Renal pelvis (tissue), 4 donors: Measurements from ENCODE around the gene BTBD9. TPM values are rescaled to one million over a fixed set of nuclear protein-coding genes. Genes with fewer than 3 reads are reported as not detected.
"Not testable (repeated sequence)": the region's sequence is repeated elsewhere in the genome, so short reads cannot be mapped to it uniquely, and the experiment has no call there.

Experiments used
- DNase-seq: peaks from one replicate; pipeline ENCODE4 v3.0.0-alpha.2; 2013
- polyA plus RNA-seq, 3 donors: library from polyadenylated mRNA; unstranded; fragments of 120-200 nt; gene quantifications; one replicate each; pipeline ENCODE4 v1.2.1, GENCODE V29; 2013; ENCODE audit not compliant: insufficient read length in 3 of 3

BTBD9 gene
- polyA plus RNA-seq, 3 donors = 13.7 to 16.9 (median 16.1) TPM

DNA sequence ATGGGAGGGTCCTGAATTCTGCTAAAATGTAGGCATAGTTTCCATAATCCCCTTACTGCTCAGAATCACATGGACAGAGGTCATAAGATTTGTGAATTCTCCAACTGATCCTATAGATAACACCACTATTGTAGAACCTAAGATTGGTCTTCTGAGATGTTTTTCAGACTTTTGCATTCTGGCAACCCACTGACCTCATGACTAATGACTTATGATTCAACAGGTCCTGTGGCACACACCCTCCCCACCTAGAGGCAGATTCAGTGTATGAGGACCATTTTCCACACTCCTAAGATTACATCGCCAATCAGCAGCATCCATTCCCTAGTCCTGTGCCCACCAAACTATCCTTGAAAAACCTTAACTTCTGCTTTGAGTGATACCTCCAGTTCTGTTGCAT is 207.2 kb downstream of the BTBD9 start:
- no peak for DNase-seq

GRCh38 chr6:38432079-38432478 is 207.7 kb downstream of the BTBD9 start:
- no peak for DNase-seq

- DNase-seq = no peak
These were observed 210.2 kb downstream of the BTBD9 start for GRCh38 chr6:38429546-38429945.

GRCh38 chr6:38427492-38428210 is 212.1 kb downstream of the BTBD9 start:
- DNase-seq = no peak

- not testable (repeated sequence) for DNase-seq
These were observed 213.8 kb downstream of the BTBD9 start for GRCh38 chr6:38425788-38426488.

DNA sequence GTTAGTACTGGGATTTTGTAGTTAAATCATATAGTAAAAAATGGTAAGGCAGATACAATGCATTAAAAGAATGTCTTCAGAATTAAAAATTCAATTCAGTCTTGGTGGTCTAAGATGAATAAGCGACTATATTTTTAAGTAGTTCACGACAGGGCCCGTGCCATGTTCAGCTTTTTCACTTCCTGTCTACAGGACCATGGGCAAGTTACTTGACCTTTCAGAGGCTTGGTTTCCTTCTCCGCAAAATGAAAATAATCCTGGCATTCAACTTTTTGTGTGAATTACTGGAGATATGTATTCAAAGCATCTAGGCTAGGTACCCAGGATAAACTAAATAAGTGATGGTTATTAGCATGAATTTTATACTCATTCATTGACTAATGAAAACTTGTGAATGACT is 216.0 kb downstream of the BTBD9 start:
- no peak for DNase-seq

DNA sequence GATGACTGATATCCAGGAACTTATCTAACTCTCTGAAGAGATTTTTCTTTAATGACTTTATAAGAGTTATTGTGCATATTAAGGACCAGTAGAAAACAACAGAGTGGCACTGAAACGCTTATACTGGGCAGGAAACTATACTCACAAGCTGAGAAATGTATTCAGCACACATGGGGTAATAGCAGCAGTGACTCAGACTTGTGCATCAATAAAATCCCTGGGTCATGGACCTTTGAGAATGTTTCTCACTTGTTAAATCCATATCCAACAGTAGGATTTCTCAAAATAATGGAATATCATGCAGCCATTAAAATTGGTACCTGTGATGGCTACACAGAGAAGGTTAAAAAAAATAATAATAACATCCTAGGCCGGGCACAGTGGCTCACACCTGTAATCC is 219.5 kb downstream of the BTBD9 start:
- DNase-seq = no peak

DNA sequence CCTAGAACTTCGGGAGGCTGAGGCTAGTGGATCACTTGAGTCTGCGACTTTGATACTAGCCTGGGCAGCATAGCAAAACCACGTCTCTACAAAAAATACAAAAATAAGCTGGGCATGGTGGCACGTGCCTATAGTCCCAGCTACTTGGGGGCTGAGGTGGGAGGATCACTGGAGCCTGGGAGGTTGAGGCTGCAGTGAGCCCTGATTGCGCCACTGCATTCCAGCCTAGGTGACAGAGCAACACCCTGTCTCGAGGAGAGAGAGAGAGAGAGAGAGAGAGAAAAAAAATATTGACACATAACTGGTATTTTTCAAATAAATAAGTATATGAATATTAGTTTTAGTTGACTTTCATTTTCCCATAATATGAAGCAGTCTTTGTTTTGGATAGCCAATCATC is 222.2 kb downstream of the BTBD9 start:
- no peak for DNase-seq

- no peak for DNase-seq
These were observed 224.3 kb downstream of the BTBD9 start for GRCh38 chr6:38415231-38416005.

DNA sequence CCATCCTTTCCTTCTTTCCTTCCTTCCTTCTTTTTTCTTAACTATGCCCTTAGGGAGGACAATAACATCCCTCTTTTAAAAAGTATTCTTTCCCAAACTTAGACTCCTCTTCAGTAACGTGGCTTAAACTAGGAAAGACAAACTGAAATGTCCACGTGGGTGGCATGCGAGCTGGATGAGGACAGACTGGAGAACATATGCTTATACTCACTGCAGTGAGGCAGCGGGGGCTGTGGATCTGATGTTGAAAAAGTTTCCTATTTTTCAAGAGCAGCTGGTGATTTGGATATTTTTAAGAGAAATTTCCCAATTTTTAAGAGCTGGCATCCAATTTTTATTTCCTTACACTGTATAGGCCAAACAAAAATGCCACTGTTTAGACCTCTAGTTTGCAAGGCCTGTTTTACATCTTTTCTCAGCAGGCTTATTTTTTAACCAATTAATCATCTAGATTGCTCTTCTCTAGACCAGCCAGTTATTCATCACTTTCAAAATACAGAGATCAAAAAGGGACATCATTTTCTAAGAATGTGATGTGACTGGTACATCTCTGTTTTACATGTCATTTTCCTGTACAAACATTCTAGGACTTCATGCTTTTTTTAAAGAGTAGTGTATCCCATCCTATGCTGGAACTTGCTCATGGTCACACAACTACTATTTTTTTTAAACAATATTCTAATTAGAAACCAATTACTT is 226.5 kb downstream of the BTBD9 start:
- DNase-seq = no peak

- DNase-seq = no peak
These were observed 232.5 kb downstream of the BTBD9 start for GRCh38 chr6:38407192-38407591.

GRCh38 chr6:38406096-38406495 is 233.6 kb downstream of the BTBD9 start:
- DNase-seq = no peak

GRCh38 chr6:38404900-38405556 is 234.7 kb downstream of the BTBD9 start:
- no peak for DNase-seq

GRCh38 chr6:38404355-38404754 is 235.4 kb downstream of the BTBD9 start:
- no peak for DNase-seq

DNA sequence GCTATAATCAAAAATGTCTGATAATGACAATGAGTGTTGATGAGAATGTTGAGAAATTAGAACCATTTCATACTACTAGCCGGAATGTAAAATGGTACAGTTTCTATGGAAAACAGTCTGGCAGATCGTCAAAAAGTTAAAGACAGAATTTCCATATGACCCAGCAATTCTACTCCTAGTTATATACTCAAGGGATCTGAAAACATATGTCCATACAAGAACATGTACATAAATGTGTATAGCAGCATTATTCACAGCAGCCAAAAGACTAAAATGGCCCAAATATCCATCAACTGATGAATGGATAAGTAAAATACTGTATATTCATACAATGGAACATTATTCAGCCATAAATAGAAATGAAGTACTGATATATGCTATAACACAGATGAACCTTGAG is 236.2 kb downstream of the BTBD9 start:
- no peak for DNase-seq

DNA sequence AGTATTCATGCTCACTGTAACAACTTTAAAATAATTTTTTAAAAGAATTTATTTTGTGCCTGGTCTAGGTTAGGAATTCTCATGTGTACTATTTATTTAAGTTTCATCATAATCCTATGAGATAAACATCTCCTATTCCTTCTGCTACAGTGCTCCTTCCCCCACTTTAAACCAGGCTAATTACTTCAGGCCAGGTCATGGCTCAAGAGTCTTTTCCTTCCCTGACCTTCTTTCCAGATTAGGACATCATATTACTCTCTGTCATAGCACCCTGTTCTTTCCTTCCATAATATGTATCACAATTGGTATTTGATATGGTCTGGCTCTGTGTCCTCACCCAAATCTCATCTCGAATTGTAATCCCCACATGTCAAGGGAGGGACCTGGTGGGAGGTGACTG is 239.0 kb downstream of the BTBD9 start:
- DNase-seq = no peak

GRCh38 chr6:38400101-38400500 is 239.6 kb downstream of the BTBD9 start:
- DNase-seq = no peak

DNA sequence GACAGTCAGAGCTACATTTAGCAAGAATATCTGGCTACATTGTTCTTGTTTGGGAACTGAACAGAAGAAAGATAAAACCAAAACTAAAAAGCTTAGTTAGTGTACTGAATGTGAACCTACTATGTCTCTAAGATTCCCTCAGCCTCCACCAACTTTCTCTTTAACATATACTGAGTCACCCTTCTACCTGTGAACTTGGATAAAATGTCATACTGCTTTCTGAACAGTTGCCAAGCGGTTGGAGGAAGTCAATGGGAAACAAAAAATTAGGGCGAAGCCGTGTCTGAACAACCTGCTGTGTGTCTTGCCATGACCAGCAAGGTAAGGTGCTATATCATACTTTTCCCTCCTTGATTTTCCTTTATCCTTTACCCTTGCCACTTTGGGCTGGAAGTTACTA is 243.5 kb downstream of the BTBD9 start:
- DNase-seq = no peak

DNA sequence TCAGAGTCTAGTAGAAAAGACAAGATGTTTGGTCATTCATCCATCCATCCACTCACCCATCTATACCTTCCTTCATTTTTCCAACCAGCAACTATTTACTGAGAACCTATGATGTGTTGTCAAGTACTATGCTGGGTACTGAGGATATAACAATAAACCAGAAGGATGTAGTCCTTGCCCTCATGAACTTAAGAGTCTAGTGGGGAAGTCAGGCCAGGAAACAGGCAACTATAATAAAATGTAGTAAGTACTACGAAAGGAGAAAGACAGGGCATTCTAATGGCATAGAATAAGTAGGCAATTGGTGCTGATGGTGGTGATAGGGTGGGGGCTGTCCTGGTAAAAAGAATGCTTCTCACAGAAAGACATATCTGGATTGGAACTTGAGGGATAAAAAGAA is 245.7 kb downstream of the BTBD9 start:
- DNase-seq = no peak

- DNase-seq = no peak
These were observed 247.8 kb downstream of the BTBD9 start for GRCh38 chr6:38391626-38392579.

DNA sequence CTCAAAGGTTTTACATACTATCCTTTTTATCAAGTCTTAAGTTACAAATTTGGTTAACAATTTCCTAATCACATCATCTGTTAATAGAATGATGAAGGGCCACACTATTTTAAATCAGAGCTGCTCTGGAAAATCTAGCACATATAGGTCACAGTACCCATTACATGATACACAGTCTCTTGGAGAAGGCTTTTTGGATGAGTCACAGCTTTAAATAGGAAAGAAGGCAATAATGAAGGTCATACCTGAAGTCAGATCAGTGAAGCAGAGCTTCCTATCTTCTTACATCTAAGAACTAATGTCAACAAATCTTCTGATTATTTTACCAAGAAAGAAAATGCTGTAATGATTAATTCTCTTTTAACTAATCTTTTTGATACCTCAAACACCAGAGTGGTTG is 248.5 kb downstream of the BTBD9 start:
- no peak for DNase-seq
